ENCODE measurements around the gene CDHR2.

GRCh38 chr5:176611435-176611834, 62.3 kb downstream of the CDHR2 start:
- no peak for TF ChIP-seq CTCF (IDR thresholded peaks at IDR 0.05)
- no peak for TF ChIP-seq POLR2A (IDR thresholded peaks at IDR 0.05)

All from uterus (tissue), 2 donors.